ENCODE data around the gene CATSPER1. TPM values are rescaled to one million over a fixed set of nuclear protein-coding genes. Genes with fewer than 3 reads are reported as not detected.

CATSPER1 gene
- polyA plus RNA-seq, 2 of the 4 experiments (the other 2 are of a cell fraction), result 0.46 to 0.97 TPM

GRCh38 chr11:65988791-65989592, 37.3 kb downstream of the CATSPER1 start:
- Histone ChIP-seq H3K4me3 (no peak overlapping the region), H3K9me3 (no peaks in the 10 kb centered on the region), H3K4me2 (no peak overlapping the region; the same call in 2 of the 3 replicates), H3K4me1 (no peaks in the 10 kb centered on the region), H3K27ac (no peak overlapping the region)
- ATAC-seq (peak; percentile 96 to 98), FAIRE-seq (peak; percentile 98), DNase-seq (ENCODE audit: low read depth in 1 of 2, low spot score in 1 of 2) (peak; percentile 89 to 96)
- no peak for TF ChIP-seq CHD2 (IDR thresholded peaks at IDR 0.05; ENCODE audit: low read length, partially characterized antibody)
- TF ChIP-seq KDM1A (IDR thresholded peaks at IDR 0.05; ENCODE audit: low read depth), result no peak
- TF ChIP-seq ZFP36 (IDR thresholded peaks at IDR 0.05; ENCODE audit: borderline replicate concordance, partially characterized antibody), result no peak
- peak; percentile 85 for TF ChIP-seq SMC3 (IDR thresholded peaks at IDR 0.05)
- TF ChIP-seq RFX5 (IDR thresholded peaks at IDR 0.05), result peak; percentile 64; the same call in 1 of the 2 replicates
- peak; percentile 95 to 98 for TF ChIP-seq RAD21 (conservative IDR thresholded peaks at IDR 0.05 in 1 of 2, IDR thresholded peaks at IDR 0.05 in 1 of 2)
- no peak for TF ChIP-seq FOXS1 (CRISPR knock-in tag; IDR thresholded peaks at IDR 0.05)
- peak; percentile 99 for TF ChIP-seq CTCF (IDR thresholded peaks at IDR 0.05)
- TF ChIP-seq MAFK (IDR thresholded peaks at IDR 0.05; ENCODE audit: partially characterized antibody), result peak; percentile 89
- no peak for TF ChIP-seq CHD4 (IDR thresholded peaks at IDR 0.05; ENCODE audit: borderline replicate concordance)
- TF ChIP-seq NPAS2 (CRISPR knock-in tag; IDR thresholded peaks at IDR 0.05; ENCODE audit: borderline replicate concordance), result no peak
- TF ChIP-seq TFCP2L1 (CRISPR knock-in tag; IDR thresholded peaks at IDR 0.05), result no peak
- TF ChIP-seq FOSB (CRISPR knock-in tag; IDR thresholded peaks at IDR 0.05), result no peak
- ChIA-PET CTCF (interaction anchor here (0.6 to 5.7 kb wide), 64 partner anchors 9 to 350 kb away, joined by 3 to 171 read pairs (median 4); partner anchors contain the start of genes AP5B1, CCDC85B, CTSW and EFEMP2), POLR2A (interaction anchor here (0.6 to 1.0 kb wide), 2 partner anchors 101 to 130 kb away, joined by 3 to 4 read pairs; partner anchors contain the start of gene FIBP)
- 19% methylated on average over 9 of the region's 10 CpGs for WGBS (ENCODE audit: missing lambda C conversion rate)

- DNase-seq (ENCODE audit: low read depth in 1 of 2, low spot score in 1 of 2) (no peak), ATAC-seq (no peak), FAIRE-seq (no peak)
- no peaks in the 10 kb centered on the region for H3K9me3 ChIP-seq
- H3K4me3 ChIP-seq, result no peak overlapping the region
- 85% methylated on average over 9 of the region's 9 CpGs for whole genome bisulfite sequencing (ENCODE audit: missing lambda C conversion rate)
- TF ChIP-seq HOXB13 (CRISPR knock-in tag; IDR thresholded peaks at IDR 0.05; ENCODE audit: low read depth), result no peak
- no peak for TF ChIP-seq RCOR1 (IDR thresholded peaks at IDR 0.05; ENCODE audit: low read depth, low read length)
- no peak for TF ChIP-seq KDM5A (IDR thresholded peaks at IDR 0.05)
- no peak for TF ChIP-seq JUNB (IDR thresholded peaks at IDR 0.05)
- TF ChIP-seq HES2 (IDR thresholded peaks at IDR 0.05), result no peak
- TF ChIP-seq CBX8 (IDR thresholded peaks at IDR 0.05), result no peak
- TF ChIP-seq CEBPB (IDR thresholded peaks at IDR 0.05), result no peak
- no peak for TF ChIP-seq CHD2 (IDR thresholded peaks at IDR 0.05; ENCODE audit: low read length, partially characterized antibody)
- no peak for TF ChIP-seq RNF2 (IDR thresholded peaks at IDR 0.05; ENCODE audit: borderline replicate concordance, low read depth)
- no peak for TF ChIP-seq ESRRA (IDR thresholded peaks at IDR 0.05; ENCODE audit: borderline replicate concordance, low read length)
- no peak for TF ChIP-seq EHMT2 (IDR thresholded peaks at IDR 0.05; ENCODE audit: low read depth)
- no peak overlapping the region for H3K27ac ChIP-seq
- no peaks in the 10 kb centered on the region for H3K4me1 ChIP-seq
- no peak overlapping the region for H3K4me2 ChIP-seq
- CTCF ChIA-PET, result interaction anchor here (1.1 to 11.8 kb wide), 8 partner anchors 9 to 282 kb away, joined by 3 to 171 read pairs (median 6); partner anchors contain the start of genes CCDC85B, EFEMP2, FIBP and MUS81
- POLR2A ChIA-PET, result no interaction called here
Observed at GRCh38 chr11:65987336-65987735, 38.9 kb downstream of the CATSPER1 start.
